Activated T-helper 17 cell treated with anti-CD3 and anti-CD28 coated beads, Interleukin-2, amount 50 U/mL, for 72 hours (primary cell): ENCODE data around the gene ZNF692. TPM values are rescaled to one million over a fixed set of nuclear protein-coding genes. Genes with fewer than 3 reads are reported as not detected.
A peak's percentile ranks its signal among the peaks of the same experiment; 100 is the strongest.

ENCODE experiments used
- ATAC-seq: fragments of 150-1000 bp; cut with Tn5 transposase; replicated peaks from 2 replicates; pipeline ENCODE4 v1.10.0; 2021; ENCODE audit warnings: mild to moderate bottlenecking, moderate library complexity
- H3K27ac Mint-ChIP-seq: one replicate; pipeline ENCODE4 v1.8.0; 2022; ENCODE audit warnings: mixed read lengths
- H3K27me3 Mint-ChIP-seq: one replicate; pipeline ENCODE4 v1.8.0; 2022; ENCODE audit warnings: mixed read lengths
- H3K36me3 Mint-ChIP-seq: one replicate; pipeline ENCODE4 v1.8.0; 2022; ENCODE audit warnings: low read depth, mild to moderate bottlenecking, mixed read lengths
- H3K4me1 Mint-ChIP-seq: one replicate; pipeline ENCODE4 v1.8.0; 2022; ENCODE audit warnings: mixed read lengths
- H3K4me3 Mint-ChIP-seq: one replicate; pipeline ENCODE4 v1.8.0; 2022; ENCODE audit warnings: mild to moderate bottlenecking, mixed read lengths
- H3K9me3 Mint-ChIP-seq: one replicate; pipeline ENCODE4 v1.8.0; 2022; ENCODE audit warnings: mixed read lengths
- total RNA-seq, 2 donors: library from RNA; stranded (reverse); gene quantifications; one replicate each; pipeline ENCODE4 v1.2.3, GENCODE V29; 2022

The ZNF692 gene
- total RNA-seq, 2 donors from 2014 or later = 103 to 108 TPM

GRCh38 chr1:248818505-248819374 is 40.1 kb downstream of the ZNF692 start:
- Mint-ChIP-seq H3K27ac (peak overlapping the region; percentile 72), H3K27me3 (no peaks in the 10 kb centered on the region), H3K9me3 (no peaks in the 10 kb centered on the region), H3K4me1 (peaks cover 34% of the 10 kb centered on the region), H3K4me3 (peak overlapping the region; percentile 61), H3K36me3 (peaks cover 82% of the 10 kb centered on the region)
- peak; percentile 42 for ATAC-seq

- ATAC-seq = no peak
- peaks cover 27% of the 10 kb centered on the region for H3K4me1 Mint-ChIP-seq
- no peak overlapping the region for H3K4me3 Mint-ChIP-seq
- H3K27me3 Mint-ChIP-seq = no peaks in the 10 kb centered on the region
- no peaks in the 10 kb centered on the region for H3K9me3 Mint-ChIP-seq
- peak overlapping the region; percentile 72 for H3K27ac Mint-ChIP-seq
- H3K36me3 Mint-ChIP-seq = peaks cover 81% of the 10 kb centered on the region
Measured at GRCh38 chr1:248817065-248817464, 41.8 kb downstream of the ZNF692 start.

GRCh38 chr1:248816042-248816851 is 42.6 kb downstream of the ZNF692 start:
- Mint-ChIP-seq H3K27me3 (no peaks in the 10 kb centered on the region), H3K9me3 (no peaks in the 10 kb centered on the region), H3K4me3 (no peak overlapping the region), H3K27ac (peak overlapping the region; percentile 72), H3K4me1 (peaks cover 23% of the 10 kb centered on the region), H3K36me3 (peaks cover 77% of the 10 kb centered on the region)
- ATAC-seq = no peak

- Mint-ChIP-seq H3K27me3 (no peaks in the 10 kb centered on the region), H3K4me3 (no peak overlapping the region), H3K36me3 (peaks cover 72% of the 10 kb centered on the region), H3K27ac (peak overlapping the region; percentile 72), H3K9me3 (no peaks in the 10 kb centered on the region), H3K4me1 (peaks cover 20% of the 10 kb centered on the region)
- no peak for ATAC-seq
Measured at GRCh38 chr1:248815407-248816034, 43.4 kb downstream of the ZNF692 start.

GRCh38 chr1:248814351-248814750 is 44.5 kb downstream of the ZNF692 start:
- no peak overlapping the region for H3K4me3 Mint-ChIP-seq
- peaks cover 20% of the 10 kb centered on the region for H3K4me1 Mint-ChIP-seq
- no peaks in the 10 kb centered on the region for H3K27me3 Mint-ChIP-seq
- peaks cover 63% of the 10 kb centered on the region for H3K36me3 Mint-ChIP-seq
- H3K9me3 Mint-ChIP-seq = no peaks in the 10 kb centered on the region
- no peak overlapping the region for H3K27ac Mint-ChIP-seq
- no peak for ATAC-seq

- no peak overlapping the region for H3K27ac Mint-ChIP-seq
- peaks cover 55% of the 10 kb centered on the region for H3K36me3 Mint-ChIP-seq
- ATAC-seq = no peak
- no peaks in the 10 kb centered on the region for H3K9me3 Mint-ChIP-seq
- H3K4me1 Mint-ChIP-seq = peaks cover 15% of the 10 kb centered on the region
- no peaks in the 10 kb centered on the region for H3K27me3 Mint-ChIP-seq
- no peak overlapping the region for H3K4me3 Mint-ChIP-seq
Measured at GRCh38 chr1:248813546-248813945, 45.3 kb downstream of the ZNF692 start.

- Mint-ChIP-seq H3K9me3 (no peaks in the 10 kb centered on the region), H3K4me1 (peaks cover 10% of the 10 kb centered on the region), H3K4me3 (no peak overlapping the region), H3K36me3 (peaks cover 55% of the 10 kb centered on the region), H3K27me3 (no peaks in the 10 kb centered on the region), H3K27ac (no peak overlapping the region)
- ATAC-seq = no peak
Measured at GRCh38 chr1:248812736-248813425, 46.0 kb downstream of the ZNF692 start.

- Mint-ChIP-seq H3K4me1 (peaks cover 4% of the 10 kb centered on the region), H3K27ac (no peak overlapping the region), H3K9me3 (no peaks in the 10 kb centered on the region), H3K27me3 (no peaks in the 10 kb centered on the region), H3K36me3 (peaks cover 53% of the 10 kb centered on the region), H3K4me3 (no peak overlapping the region)
- no peak for ATAC-seq
Measured at GRCh38 chr1:248811514-248812490, 47.1 kb downstream of the ZNF692 start.

- H3K4me1 Mint-ChIP-seq = no peaks in the 10 kb centered on the region
- H3K27me3 Mint-ChIP-seq = no peaks in the 10 kb centered on the region
- no peaks in the 10 kb centered on the region for H3K9me3 Mint-ChIP-seq
- H3K36me3 Mint-ChIP-seq = peaks cover 44% of the 10 kb centered on the region
- no peak overlapping the region for H3K4me3 Mint-ChIP-seq
- no peak for ATAC-seq
- no peak overlapping the region for H3K27ac Mint-ChIP-seq
Measured at GRCh38 chr1:248810727-248811513, 48.0 kb downstream of the ZNF692 start.

- Mint-ChIP-seq H3K36me3 (peaks cover 37% of the 10 kb centered on the region), H3K4me1 (peaks cover 6% of the 10 kb centered on the region), H3K27ac (peak overlapping the region; percentile 37), H3K4me3 (no peak overlapping the region), H3K27me3 (no peaks in the 10 kb centered on the region), H3K9me3 (no peaks in the 10 kb centered on the region)
- no peak for ATAC-seq
Measured at GRCh38 chr1:248810000-248810726, 48.7 kb downstream of the ZNF692 start.

GRCh38 chr1:248808876-248809275 is 50.0 kb downstream of the ZNF692 start:
- Mint-ChIP-seq H3K4me1 (peaks cover 7% of the 10 kb centered on the region), H3K9me3 (no peaks in the 10 kb centered on the region), H3K36me3 (peaks cover 24% of the 10 kb centered on the region), H3K27me3 (peaks cover under 1% of the 10 kb centered on the region), H3K27ac (no peak overlapping the region), H3K4me3 (no peak overlapping the region)
- no peak for ATAC-seq

- no peaks in the 10 kb centered on the region for H3K9me3 Mint-ChIP-seq
- H3K36me3 Mint-ChIP-seq = peaks cover 7% of the 10 kb centered on the region
- no peak overlapping the region for H3K27ac Mint-ChIP-seq
- peaks cover 7% of the 10 kb centered on the region for H3K4me1 Mint-ChIP-seq
- H3K27me3 Mint-ChIP-seq = peaks cover 8% of the 10 kb centered on the region
- no peak overlapping the region for H3K4me3 Mint-ChIP-seq
- peak; percentile 85 for ATAC-seq
Measured at GRCh38 chr1:248807067-248807737, 51.7 kb downstream of the ZNF692 start.
